SIG-M5 treated with dmso at 0.1 percent for 504 hours (cell line): ENCODE results near the gene XXYLT1.

ENCODE experiments used
- DNase-seq: peaks from one replicate; lab custom pipeline; 2025; ENCODE audit not compliant: unreplicated experiment; lab: John Stamatoyannopoulos, UW

The XXYLT1 gene

DNA sequence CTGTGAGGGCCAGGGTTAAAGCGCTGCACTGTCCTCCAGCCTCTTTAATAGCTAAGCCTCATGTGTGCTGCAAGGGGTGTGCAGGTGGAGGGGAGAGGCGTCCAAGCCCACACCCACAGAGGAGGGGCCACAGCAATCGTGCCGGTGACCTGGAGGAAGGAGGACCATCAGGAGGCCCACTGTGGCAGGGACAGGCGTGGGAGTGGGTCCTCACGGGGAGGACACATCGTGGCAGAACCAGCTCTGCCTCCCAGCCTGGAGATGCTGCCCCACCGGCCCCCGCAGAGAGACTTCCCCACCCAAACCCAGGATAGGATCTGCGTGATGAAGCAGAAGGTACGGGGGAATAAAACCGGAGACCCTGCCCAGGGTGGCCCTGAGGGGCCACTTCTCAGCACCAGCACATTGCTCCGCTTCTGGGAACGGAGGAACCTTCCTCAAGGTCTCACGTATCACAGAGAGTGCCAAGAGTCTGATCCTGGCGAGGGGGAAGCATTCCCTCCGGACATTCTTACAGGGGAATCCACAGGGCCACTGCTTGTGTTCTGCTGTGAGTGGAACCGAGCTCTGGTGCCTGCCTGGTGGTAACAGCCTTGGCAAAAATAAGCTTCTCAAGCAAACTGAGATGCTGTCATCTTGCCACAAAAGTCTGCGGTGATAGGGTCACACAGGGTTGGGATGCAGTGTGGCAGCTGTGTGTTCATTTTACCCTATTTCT, 199.8 kb downstream of the XXYLT1 start:
- no peak for DNase-seq

DNA sequence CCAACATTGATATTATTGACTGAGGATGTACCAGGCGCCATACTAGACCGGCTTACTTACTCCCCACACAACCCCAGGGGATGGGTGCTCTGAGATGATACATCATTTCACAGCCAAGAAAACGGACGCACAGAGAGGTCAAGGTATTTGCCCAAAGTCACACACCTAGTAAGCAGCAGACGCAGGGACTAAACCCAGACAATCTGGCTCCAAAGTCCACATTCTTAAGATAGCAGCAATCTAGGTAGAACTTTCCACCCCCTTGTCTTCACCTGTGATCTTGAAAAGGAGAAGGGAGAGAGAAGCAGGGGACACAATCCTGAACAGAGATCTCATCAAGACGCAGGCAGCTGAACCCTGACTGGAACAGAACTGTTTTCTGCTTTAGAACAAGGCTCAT, 200.6 kb downstream of the XXYLT1 start:
- DNase-seq = no peak

DNA sequence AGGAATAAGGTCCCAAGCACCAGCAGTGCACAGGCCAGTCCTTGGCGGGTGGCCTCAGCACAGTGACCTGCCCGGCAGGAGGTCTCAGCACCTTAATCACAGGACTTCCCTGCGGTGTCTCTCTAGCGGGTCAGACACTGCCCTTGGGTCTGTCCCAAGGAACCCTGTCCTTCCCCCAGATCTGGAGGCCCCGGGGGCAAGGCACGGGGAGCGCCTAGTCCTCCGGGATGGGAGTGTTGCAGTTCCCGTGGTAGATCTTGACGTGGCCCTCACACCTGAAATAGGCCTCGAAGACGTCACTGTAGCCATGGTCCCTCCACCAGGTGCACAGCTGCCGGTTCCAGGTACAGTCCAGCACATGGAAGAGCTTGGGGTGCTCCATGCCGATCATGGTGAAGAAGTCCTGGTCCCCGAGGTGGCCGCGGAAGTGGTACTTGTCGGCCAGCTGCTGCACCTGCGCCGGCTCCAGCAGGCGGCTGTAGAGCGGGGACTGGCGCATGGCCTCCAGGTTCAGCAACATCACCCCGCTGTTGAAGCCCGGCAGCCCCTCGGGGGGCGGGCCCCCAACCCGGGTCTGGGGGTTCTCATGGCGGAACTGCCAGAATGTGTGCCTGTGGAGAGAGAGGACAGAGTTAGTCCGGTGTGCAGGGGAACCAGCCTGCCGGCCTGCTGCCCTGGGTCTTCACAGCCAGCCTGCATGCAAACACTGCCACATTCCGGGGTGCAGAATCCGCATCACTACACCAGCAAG, 201.3 kb downstream of the XXYLT1 start:
- DNase-seq = no peak

DNA sequence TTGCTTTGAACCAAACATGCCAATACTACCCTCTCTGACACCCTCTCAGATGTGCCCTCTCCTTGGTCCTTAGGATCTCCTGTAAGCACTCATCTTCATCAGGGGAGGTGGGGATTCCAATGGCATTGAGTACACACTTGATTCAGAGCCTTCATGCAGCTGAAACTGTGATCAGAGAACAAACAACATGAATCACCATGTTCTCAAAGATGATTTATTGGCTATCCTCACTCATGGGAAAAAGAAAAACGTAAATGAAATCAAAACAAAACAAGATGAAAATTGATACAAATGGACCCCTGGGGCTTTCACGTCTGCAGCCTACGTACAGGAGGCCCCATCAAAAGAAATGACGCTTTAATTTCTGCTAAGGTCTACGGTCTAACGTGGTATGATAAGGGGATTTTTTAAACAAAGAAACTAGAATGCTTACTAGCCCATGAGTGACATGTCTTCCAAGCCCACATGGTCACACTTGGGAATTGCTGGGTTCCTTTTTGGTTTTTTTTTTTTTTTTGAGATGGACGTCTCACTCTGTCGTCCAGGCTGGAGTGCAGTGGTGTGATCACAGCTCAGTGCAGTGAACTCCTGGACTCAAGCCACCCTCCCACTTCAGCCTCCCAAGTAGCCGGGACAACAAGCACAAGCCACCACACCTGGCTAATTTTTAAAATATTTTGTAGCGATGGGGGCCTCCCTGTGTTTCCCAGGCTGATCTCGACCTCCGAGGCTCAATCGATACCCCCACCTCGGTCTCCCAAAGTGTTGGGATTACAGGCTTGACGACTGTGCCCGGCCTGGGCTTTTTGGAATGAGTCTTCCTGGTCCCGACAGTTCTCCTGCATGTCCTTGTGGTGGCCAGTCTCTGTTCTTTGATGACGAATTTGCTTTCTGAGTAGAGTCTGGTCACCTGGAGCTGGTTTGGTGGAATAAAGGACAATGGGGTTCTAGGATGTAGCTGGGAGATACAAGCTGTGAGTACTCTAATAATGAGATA, 202.6 kb downstream of the XXYLT1 start:
- no peak for DNase-seq

DNA sequence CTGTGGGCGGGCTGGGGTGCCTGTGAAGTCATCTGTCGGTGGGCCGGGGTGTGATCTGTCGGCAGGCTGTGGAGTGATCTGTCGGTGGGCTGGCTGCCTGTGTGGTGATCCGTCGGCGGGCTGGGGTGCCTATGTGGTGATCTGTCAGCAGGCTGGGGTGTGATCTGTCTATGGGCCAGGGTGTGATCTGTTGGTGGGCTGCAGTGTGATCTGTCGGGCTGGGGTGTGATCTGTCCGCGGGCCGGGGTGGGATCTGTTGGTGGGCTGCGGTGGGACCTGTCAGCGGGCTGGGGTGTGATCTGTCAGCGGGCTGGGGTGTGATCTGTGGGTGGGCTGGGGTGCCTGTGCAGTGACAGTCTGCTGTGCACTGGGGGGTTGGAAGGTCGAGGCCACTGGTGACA, 204.5 kb downstream of the XXYLT1 start:
- DNase-seq = no peak

DNA sequence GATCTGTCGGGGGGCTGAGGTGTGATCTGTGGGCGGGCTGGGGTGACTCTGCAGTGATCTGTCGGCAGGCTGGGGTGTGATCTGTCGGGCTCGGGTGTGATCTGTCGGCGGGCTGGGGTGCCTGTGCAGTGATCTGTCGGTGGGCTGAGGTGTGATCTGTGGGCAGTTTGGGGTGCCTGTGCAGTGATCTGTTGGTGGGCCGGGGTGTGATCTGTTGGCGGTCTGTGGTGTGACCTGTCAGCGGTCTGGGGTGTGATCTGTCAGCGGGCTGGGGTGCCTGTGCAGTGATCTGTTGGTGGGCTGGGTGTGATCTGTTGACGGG, 205.1 kb downstream of the XXYLT1 start:
- no peak for DNase-seq

DNA sequence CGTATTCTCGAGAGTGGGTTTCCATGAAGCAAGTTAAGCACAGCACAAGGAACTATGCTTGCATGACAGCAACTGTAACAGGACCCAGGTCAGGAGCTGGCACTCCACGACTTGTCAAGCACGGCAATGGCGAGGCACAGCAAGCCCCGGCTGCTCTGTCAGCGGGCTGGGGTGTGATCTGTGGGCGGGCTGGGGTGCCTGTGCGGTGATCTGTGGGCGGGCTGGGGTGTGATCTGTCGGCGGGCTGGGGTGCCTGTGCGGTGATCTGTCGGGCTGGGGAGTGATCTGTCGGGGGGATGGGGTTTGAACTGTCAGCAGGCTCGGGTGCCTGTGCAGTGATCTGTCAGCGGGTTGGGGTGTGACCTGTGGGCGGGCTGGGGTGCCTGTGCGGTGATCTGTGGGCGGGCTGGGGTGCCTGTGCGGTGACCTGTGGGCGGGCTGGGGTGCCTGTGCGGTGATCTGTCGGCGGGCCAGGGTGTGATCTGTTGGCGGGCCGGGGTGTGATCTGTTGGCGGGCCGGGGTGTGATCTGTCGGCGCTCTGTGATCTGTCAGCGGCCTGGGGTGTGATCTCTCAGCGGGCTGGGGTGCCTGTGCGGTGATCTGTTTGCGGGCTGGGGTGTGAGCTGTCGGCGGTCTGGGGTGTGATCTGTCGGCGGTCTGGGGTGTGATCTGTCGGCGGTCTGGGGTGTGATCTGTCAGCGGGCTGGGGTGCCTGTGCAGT, 205.7 kb downstream of the XXYLT1 start:
- DNase-seq = no peak

DNA sequence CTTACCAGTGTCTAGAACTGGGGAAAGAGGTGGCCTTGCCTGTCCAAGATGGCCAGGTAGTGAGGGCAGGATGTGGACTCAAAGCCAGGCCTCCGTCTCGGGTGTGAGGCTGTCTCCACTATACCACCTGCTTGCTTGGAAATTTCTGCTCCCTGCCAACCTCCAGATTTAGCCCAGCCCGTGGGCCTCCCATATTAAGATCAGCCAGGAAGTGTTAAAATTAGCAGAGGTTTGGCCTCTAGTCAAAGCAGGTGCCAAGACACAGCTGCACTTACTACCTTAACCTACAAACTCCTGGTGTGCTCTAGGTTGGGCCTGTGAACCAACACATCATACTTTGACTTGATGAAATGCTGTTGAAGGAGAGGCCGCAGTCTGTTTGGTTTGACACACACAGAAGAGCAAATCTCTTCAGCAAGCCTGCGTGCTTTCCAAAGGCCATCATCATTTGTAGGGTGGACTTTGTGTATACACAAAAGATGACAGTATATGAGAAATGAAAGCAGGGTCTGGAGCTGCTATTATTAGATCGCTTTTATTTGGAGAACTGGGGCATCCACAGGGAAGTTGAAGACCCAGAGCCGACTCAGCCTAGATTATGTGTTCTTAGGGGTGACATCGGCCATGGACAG, 206.5 kb downstream of the XXYLT1 start:
- DNase-seq = no peak

DNA sequence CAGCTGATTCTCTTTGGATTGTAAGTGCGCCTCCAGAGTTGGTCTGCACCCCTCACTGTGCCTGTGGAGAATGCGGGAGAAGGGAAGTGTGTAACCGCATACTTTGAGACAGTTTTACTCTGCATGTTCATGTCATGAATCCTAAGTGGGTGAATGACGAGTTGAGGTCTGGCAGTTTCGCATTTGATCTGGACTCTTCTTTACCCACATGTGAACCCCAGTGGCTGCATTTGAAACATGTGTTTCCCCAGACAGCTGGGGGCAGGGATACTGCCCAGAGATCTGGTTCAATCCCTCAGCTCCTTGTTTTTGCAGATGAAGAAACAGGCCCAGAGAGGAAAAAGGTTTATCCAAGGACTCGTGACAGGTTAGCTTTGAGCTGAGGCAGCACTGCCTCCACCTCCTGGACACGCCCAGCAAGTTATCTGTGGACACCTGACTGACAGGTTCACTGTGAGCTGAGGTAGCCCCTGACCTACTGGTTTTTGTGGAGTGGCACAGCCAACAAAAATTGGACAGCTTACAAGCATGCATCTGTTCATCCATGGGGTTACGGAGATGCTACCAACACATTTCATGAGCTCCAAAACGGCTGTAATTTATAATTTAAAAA, 207.3 kb downstream of the XXYLT1 start:
- no peak for DNase-seq

DNA sequence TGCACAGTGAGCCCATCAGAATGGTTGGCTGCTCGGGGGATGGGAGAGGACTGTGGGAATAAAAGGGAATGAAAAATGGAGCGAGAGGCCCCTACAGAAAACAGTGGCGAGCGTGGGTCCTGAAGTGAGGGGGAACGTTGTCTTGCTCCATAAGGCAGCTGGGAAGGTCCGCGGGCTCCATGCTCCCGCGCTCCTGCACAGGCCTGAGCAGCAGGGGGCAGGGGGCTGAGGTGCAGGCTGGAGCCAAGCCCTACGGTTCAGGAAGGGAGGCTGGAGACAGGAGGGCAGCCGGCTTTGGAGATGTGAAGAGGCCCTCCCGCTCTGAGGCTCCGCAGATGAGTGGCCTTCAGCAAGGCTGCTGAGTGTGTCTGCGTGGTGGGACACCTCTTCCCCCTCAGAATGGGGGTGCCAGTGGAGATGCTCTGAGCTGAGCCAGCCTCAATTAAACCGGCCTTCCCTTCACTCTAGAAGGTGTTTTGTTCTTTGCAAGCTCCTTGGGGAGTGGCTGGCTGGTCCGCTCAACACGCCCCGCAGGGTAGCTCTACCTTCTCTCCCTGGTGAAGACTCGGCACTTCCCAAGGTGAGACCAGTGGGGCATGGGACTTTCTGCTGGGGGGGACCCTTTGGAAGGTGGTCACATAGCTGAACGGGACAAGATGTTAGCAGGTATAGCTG, 208.0 kb downstream of the XXYLT1 start:
- DNase-seq = no peak

DNA sequence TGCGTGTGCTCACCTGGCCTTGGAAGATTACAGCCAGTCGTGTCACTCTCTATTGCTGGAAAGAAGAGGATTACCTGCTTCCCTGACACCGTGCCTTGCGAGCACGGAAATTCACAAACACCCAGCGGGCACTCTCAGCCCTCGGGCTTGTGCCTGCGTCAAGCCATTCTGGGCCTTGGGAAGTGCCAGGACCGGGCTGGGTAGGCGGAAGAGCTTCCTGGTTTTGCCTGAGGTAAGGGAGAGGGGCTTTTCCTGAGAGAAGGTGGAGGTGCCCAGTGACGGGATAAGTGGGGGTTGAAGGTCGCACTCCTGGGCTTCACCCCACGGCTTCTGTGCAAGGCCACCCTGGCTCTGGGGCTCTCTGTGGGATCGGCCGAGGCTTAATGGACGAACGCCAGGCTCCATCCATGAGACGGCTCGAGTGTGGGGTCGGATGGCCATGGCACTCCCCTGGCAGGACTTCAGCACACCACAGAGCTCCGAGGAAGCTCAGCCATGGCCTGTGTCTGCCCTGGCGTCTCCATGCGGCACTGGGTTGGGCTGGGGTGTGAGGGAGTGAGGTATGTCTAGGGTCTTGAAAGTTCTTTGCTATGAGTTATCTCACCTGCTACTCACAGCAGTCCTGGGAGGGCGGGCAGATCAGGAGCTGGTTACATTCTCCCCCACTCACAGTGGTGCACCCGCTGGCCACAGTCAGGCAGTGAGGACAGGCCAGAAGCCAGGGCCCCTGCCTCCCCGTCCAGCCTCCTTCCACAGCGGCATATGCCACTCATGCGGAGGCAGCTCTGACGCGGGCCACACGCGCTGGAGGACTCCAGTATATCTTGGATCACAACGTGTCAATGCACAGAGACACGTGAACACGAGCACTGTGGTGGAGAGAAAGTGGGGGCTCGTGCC, 209.0 kb downstream of the XXYLT1 start:
- no peak for DNase-seq

DNA sequence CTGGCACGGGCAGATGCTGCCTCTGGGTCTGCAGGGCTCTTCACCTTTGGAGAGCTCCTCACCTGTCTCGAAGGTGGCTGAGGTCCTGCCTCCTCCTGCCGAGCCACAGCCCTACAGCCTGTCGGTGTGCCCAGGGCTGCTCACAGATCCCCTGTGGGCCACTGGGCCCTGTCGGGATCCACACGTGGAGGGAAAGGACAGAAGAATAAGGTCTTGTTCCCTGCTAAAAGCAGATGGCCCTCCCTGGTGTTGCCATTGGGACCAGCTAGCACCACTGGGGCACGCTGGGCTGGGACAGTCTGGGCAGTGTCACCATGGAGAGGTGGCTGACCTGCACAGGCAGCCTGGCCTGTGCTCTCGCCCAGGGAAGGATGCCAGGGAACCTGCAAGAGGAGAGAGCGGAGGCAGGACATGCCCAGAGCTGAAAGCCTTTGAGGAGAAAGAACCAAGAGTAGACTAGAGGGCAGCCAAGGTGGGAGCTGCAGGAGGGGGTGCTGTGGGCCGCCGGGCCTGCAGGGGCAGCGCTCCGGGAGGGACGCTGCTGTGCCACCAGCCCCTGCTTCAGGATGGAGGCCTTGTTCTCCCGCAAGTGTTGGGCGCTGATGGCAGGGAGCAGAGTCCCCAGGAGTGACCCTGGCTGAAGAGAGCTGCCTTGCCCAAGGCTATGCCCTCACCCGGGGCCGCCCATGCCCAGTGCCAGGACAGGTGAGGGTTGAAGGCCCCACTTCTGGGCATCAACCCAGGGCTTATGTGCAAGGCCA, 210.2 kb downstream of the XXYLT1 start:
- no peak for DNase-seq

DNA sequence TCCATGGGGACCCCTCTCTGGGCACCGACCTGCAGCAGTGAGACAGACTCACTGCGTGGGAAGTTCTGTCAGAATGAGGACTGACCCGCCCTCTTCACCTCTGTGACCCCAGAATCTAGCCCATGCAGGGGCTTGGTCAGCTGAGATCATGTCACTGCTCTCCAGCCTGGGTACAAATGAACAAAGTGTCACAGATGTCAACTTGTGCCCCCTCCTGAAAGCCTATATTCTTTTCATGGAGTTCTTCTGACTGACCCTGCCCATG, 210.8 kb downstream of the XXYLT1 start:
- DNase-seq = no peak

DNA sequence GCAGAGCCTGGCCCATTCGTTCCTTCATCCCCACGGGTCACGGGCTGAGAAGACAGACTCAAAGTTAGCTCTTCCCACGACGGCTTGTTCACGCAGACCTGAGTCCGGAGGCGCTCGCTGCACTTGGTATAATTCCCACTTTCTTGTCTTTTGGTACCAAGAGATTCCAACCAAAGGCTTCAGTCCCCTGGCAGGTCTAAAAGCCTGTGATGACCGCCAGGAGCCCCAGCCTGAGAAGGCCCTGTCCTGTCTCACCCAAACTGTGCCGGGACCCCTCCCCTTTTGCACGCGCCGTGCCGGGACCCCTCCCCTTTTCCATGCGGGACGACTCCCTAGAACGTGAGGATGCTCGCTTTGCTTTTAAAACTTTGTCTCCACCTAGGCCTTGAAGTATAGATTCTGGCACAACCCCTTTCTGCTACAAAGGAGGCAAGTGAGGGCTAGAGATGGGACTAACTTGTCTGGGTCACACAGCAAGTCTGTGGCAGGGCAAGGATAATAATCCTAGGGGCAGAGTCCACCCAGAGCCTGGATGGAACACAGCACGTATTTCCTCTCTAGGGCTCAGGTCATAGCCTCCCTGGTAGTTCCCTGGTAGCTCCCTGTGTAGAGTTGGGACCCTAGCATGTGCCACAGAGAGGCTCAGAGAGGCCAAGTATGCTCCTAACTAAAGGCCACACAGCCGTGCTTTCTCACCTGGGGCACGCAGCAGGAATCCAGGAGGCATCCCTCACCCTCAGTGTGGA, 211.3 kb downstream of the XXYLT1 start:
- DNase-seq = no peak

DNA sequence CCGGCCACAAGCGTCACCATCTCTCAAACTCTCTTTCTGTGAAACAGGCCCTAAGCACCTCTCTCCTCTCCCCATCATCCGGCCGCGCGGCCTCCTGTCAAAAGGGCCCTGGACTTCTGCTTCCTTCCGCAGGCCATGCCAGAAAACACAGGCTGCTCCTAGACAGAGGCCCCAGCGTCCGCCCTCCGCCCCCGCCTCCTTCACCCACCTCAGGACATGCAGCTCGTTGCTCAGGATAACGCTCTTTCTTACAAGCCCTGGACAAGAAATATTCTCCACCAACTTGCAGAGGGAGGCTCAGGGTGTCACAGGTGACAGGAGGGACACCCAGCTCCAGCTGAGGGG, 212.0 kb downstream of the XXYLT1 start:
- DNase-seq = no peak

DNA sequence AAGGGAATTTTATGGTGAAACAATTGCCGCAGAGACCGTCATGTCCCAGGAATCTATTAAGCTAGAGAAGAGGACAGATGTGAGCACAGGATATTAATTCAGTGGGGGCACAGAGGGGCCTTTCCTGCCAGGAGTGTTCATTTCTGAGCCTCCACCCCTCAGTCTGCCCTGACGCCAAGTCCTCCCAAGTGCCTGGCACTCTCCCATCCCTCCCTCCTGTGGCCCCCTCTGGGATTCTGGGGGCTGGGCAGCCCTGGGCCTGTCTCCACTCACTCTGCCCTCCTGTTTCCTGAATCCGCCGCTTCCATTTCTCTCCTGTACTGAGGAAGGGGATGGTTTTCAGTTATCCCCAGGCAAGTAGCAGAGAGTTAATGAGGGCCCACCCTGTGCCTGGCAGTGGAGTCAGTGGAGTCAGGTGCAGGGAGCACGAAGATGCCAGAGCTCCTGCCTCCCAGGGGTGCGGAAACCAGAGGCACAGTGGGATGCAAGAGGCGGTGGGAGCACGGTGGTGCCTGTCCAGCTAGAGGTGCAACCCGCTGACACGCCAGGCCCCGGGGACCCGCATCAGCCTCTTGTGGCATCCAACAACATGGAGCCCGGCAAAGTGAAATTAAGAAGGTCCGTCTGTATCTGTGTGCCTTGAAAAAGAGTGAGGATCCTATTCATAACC, 212.5 kb downstream of the XXYLT1 start:
- no peak for DNase-seq

DNA sequence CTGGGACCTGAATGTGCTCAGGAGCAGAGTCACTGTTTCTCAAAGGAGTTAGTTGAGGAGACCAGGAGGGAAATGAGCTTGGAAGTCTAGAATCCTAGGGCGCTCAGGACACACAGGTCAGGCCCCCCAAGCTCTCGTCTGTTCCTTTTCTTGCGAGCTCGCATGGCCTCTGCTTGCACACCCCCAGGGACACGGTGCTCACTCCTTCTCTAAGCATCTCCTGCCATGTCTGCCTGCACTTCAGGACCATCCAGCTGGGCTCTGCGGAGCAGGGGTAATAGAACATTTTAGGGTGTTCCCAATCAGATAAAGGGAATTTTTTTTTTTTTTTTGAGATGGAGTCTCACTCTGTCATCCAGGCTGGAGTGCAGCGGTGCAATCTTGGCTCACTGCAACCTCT, 213.2 kb downstream of the XXYLT1 start:
- DNase-seq = no peak
